GM21619 (cell line): ENCODE data around the gene HDAC2.
"Not testable (repeated sequence)": the region's sequence is repeated elsewhere in the genome, so short reads cannot be mapped to it uniquely, and the experiment has no call there.

Experiments
- ATAC-seq: cut with Tn5 transposase; IDR thresholded peaks from one replicate; pipeline ENCODE4 v1.9.1; 2021; ENCODE audit not compliant: unreplicated experiment

HDAC2 gene

GRCh38 chr6:113976806-113977205 is 5.9 kb upstream of the HDAC2 start:
- ATAC-seq: no peak

- no peak for ATAC-seq
Observed at GRCh38 chr6:113971741-113972140, 793 bp upstream of the HDAC2 start.

- ATAC-seq: peak; percentile 33
Observed at GRCh38 chr6:113969888-113970804, 802 bp downstream of the HDAC2 start.

GRCh38 chr6:113968472-113968871 is 2.5 kb downstream of the HDAC2 start:
- no peak for ATAC-seq

GRCh38 chr6:113967777-113968176 is 3.2 kb downstream of the HDAC2 start:
- ATAC-seq: no peak

GRCh38 chr6:113960795-113961194 is 10.2 kb downstream of the HDAC2 start:
- peak; percentile 63 for ATAC-seq

GRCh38 chr6:113959235-113959634 is 11.7 kb downstream of the HDAC2 start:
- no peak for ATAC-seq

- no peak for ATAC-seq
Observed at GRCh38 chr6:113954653-113955052, 16.3 kb downstream of the HDAC2 start.

GRCh38 chr6:113953346-113953745 is 17.6 kb downstream of the HDAC2 start:
- ATAC-seq: no peak

GRCh38 chr6:113949499-113949898 is 21.4 kb downstream of the HDAC2 start:
- no peak for ATAC-seq

- ATAC-seq: no peak
Observed at GRCh38 chr6:113944701-113945100, 26.2 kb downstream of the HDAC2 start.

GRCh38 chr6:113939825-113940224 is 31.1 kb downstream of the HDAC2 start:
- ATAC-seq: no peak

GRCh38 chr6:113936093-113936934 is 34.6 kb downstream of the HDAC2 start:
- peak; percentile 87 for ATAC-seq

- no peak for ATAC-seq
Observed at GRCh38 chr6:113934101-113934500, 36.8 kb downstream of the HDAC2 start.

GRCh38 chr6:113931907-113932306 is 39.0 kb downstream of the HDAC2 start:
- ATAC-seq: not testable (repeated sequence)

GRCh38 chr6:113930183-113930582 is 40.8 kb downstream of the HDAC2 start:
- no peak for ATAC-seq

- no peak for ATAC-seq
Observed at GRCh38 chr6:113927001-113927400, 43.9 kb downstream of the HDAC2 start.

GRCh38 chr6:113925378-113925777 is 45.6 kb downstream of the HDAC2 start:
- ATAC-seq: no peak

- no peak for ATAC-seq
Observed at GRCh38 chr6:113924312-113924723, 46.6 kb downstream of the HDAC2 start.

GRCh38 chr6:113923526-113923925 is 47.4 kb downstream of the HDAC2 start:
- ATAC-seq: no peak

GRCh38 chr6:113921299-113921904 is 49.5 kb downstream of the HDAC2 start:
- ATAC-seq: no peak
